Head of caudate nucleus (tissue), 42 donors: ENCODE results near the gene YPEL2.
A peak's percentile ranks its signal among the peaks of the same experiment; 100 is the strongest.

ENCODE experiments used
- DNase-seq, 42 donors: peaks; one replicate each; pipeline versions ENCODE4 v3.0.0 to v3.0.0-alpha.2; 2020 to 2021; ENCODE audit warnings: mixed read lengths in 7 of 42
- intact Hi-C: fragments of 100-400 bp; cut with DNase I; formaldehyde crosslinking; loops from one replicate; pipeline ENCODE4 v1.15.0; 2022

Gene YPEL2

GRCh38 chr17:59328601-59329000, 2.9 kb upstream of the YPEL2 start:
- intact Hi-C loops, result loop anchor here (2.0 to 10.0 kb wide), 2 partner anchors 104 to 112 kb away; partner anchors contain the start of gene GDPD1
- DNase-seq, result no peak

- intact Hi-C loops, result loop anchor here (2.0 to 10.0 kb wide), 3 partner anchors 43 to 111 kb away; partner anchors contain the start of gene GDPD1
- DNase-seq, result peak; percentile 36 to 87 (median 70)
These were observed 2.0 kb upstream of the YPEL2 start for GRCh38 chr17:59329176-59330052.

GRCh38 chr17:59330053-59330942, 1.2 kb upstream of the YPEL2 start:
- intact Hi-C loops, result loop anchor here (5.0 kb wide), 1 partner anchor 42 kb away; no protein-coding TSS in a partner anchor
- peak in 11 of 42 donors; percentile 12 to 56 (median 39) for DNase-seq

GRCh38 chr17:59331929-59332748, 684 bp downstream of the YPEL2 start:
- intact Hi-C loops, result loop anchor here (5.0 kb wide), 1 partner anchor 40 kb away; no protein-coding TSS in a partner anchor
- DNase-seq, result peak in 36 of 42 donors; percentile 25 to 76 (median 52)

- intact Hi-C loops, result loop anchor here (5.0 kb wide), 1 partner anchor 39 kb away; no protein-coding TSS in a partner anchor
- peak in 36 of 42 donors; percentile 24 to 74 (median 49) for DNase-seq
These were observed 1.4 kb downstream of the YPEL2 start for GRCh38 chr17:59332749-59333377.

GRCh38 chr17:59333836-59334235, 2.4 kb downstream of the YPEL2 start:
- intact Hi-C loops, result loop anchor here (5.0 kb wide), 1 partner anchor 38 kb away; no protein-coding TSS in a partner anchor

GRCh38 chr17:59335685-59336084, 4.2 kb downstream of the YPEL2 start:
- intact Hi-C loops, result loop anchor here (1.0 kb wide), 1 partner anchor 13 kb away; no protein-coding TSS in a partner anchor
- DNase-seq, result no peak

More at GRCh38 chr17:59333836-59334235, 2.4 kb downstream of the YPEL2 start:
- DNase-seq, result peak in 6 of 42 donors; percentile 28 to 46 (median 38)

- intact Hi-C loops, result no loop called here
- no peak for DNase-seq
These were observed 6.4 kb downstream of the YPEL2 start for GRCh38 chr17:59337741-59338299.

GRCh38 chr17:59338498-59338897, 7.0 kb downstream of the YPEL2 start:
- intact Hi-C loops, result no loop called here
- no peak for DNase-seq

GRCh38 chr17:59341922-59342321, 10.5 kb downstream of the YPEL2 start:
- intact Hi-C loops, result no loop called here
- no peak for DNase-seq

- no peak for DNase-seq
- intact Hi-C loops, result no loop called here
These were observed 11.3 kb downstream of the YPEL2 start for GRCh38 chr17:59342681-59343131.

- DNase-seq, result no peak
- intact Hi-C loops, result no loop called here
These were observed 14.0 kb downstream of the YPEL2 start for GRCh38 chr17:59345476-59345875.

- DNase-seq, result no peak
- intact Hi-C loops, result no loop called here
These were observed 14.9 kb downstream of the YPEL2 start for GRCh38 chr17:59346341-59346740.

GRCh38 chr17:59346876-59347407, 15.5 kb downstream of the YPEL2 start:
- no peak for DNase-seq
- intact Hi-C loops, result no loop called here

GRCh38 chr17:59347975-59348391, 16.5 kb downstream of the YPEL2 start:
- no peak for DNase-seq
- intact Hi-C loops, result loop anchor here (1.0 kb wide), 1 partner anchor 12 kb away; no protein-coding TSS in a partner anchor

- intact Hi-C loops, result no loop called here
- no peak for DNase-seq
These were observed 17.7 kb downstream of the YPEL2 start for GRCh38 chr17:59349178-59349577.
